SKM-1 treated with dmso at 0.1 percent for 144 hours (cell line): Measurements from ENCODE around the gene ID3.

Source experiments
- DNase-seq: peaks from one replicate; lab custom pipeline; 2025; ENCODE audit not compliant: unreplicated experiment; lab: John Stamatoyannopoulos, UW

Gene ID3, protein sequence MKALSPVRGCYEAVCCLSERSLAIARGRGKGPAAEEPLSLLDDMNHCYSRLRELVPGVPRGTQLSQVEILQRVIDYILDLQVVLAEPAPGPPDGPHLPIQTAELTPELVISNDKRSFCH

DNA sequence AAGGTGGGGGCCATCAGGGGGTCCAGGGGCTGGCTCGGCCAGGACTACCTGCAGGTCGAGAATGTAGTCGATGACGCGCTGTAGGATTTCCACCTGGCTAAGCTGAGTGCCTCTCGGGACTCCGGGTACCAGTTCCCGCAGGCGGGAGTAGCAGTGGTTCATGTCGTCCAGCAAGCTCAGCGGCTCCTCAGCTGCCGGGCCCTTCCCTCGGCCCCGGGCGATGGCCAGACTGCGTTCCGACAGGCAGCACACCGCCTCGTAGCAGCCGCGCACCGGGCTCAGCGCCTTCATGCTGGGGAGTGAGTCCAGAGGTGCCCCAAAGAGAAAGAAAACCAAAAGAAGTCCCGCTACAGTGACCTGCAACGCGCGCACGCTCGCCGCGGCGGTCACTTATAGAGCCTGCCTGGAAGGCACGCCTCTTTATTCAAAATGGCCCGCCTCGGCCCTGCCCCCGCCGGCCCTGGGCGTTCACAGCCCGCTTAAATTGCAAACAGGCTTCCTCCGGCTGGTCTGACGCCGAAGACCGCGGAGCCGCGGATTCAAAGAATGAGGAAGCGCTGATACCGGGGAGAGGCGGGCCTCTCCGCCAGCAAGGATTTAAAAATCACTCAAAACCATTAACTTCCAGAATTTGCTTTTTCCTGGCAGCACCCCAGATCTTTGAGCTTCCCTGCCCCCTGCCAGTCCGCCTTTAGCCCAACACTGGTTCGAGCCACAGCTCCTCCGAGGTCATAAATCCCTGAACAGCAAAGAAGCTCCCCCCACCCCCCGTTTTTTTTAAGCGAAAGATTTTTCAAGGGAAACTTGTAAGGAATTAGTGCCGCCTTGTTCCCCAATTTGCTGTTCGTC is at the start of gene ID3:
TSS of gene ID3 (minus strand) at position 366 of the 849 bp plus-strand sequence. CDS start at position 291, 75 bp downstream.
- peak; percentile 55 for DNase-seq

DNA sequence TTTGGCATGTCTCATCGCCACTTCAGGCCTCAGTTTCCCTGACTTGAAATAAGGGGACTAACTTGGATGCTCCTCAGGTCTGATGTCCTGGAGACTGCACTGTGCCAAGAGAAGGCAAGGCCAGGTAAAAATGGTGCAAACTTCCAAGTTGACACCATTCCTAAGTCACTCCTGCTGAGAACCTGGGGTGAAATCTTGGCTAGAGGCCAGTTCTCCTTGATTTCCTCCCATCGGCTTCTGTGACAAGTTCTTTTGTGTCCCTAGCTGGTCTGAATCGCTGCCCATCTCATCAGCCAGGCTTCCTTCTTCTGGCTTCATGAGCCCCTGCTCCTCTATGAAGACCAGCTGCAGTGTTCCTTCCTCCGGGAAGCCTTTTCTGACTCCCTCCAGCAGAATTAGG is 48.6 kb upstream of the ID3 start:
- DNase-seq = no peak

- DNase-seq = no peak
Measured at GRCh38 chr1:23601968-23602876, 42.9 kb upstream of the ID3 start.

- DNase-seq = no peak
Measured at GRCh38 chr1:23601135-23601967, 42.0 kb upstream of the ID3 start.

- no peak for DNase-seq
Measured at GRCh38 chr1:23600283-23600682, 41.0 kb upstream of the ID3 start.

- no peak for DNase-seq
Measured at GRCh38 chr1:23599125-23599524, 39.8 kb upstream of the ID3 start.

DNA sequence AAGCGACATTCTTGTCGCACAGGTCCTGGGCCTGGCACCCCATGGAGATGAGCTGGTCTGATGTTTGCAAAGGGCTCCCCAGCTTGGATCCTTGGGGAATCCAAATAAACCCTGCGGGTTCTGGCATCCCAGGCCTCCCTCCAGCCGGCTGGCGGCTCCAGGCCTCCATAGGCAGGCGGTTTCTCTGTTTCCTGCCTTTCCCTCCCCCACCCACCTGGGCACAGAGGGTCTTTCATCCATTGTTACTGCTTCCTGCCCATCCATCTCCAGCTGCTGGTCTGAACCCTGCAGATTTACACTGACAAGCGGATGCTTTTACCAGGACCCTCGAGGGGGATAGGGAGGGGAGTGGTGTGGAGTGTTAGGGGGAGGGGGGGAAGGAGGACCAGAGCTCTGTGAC is 39.1 kb upstream of the ID3 start:
- DNase-seq = no peak

GRCh38 chr1:23597635-23598388 is 38.5 kb upstream of the ID3 start:
- no peak for DNase-seq

- no peak for DNase-seq
Measured at GRCh38 chr1:23596382-23597358, 37.4 kb upstream of the ID3 start.

GRCh38 chr1:23594927-23595353 is 35.6 kb upstream of the ID3 start:
- peak; percentile 10 for DNase-seq

DNA sequence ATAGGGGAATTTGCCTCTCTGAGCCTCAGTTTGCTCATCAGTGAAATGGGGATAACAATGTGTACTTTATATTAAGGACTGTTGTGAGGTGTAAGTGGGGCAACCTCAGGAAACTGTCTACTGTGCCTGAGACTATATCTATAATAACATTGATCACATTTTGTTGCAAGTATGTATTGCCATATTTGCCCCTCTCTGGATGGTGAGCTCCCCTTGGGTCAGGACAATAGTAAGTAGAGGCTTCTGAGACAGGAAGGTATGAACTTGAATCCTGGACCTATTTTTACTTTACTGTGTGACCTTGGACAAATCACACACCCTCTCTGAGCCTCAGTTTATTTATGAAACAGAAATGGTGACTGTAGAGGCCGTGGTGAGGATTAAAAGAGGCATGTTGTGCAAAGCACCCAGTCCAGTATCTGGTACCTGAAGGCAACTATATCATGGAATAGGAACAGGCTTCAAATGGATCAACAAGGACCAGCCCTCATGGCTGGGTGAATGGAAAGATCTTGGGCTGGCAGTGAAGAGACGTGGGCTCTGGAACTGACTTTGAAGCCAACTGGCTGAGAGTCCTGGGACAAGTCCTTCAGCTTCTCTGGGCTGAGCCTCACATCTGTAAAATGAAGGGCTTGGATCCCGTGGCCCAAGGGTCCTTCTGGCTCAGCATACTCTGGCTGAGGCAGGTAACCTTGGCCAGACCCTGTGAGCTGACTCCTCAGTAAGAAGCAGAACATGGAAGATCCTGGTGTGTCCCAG is 35.0 kb upstream of the ID3 start:
- DNase-seq = no peak

- DNase-seq = no peak
Measured at GRCh38 chr1:23593556-23594148, 34.4 kb upstream of the ID3 start.

GRCh38 chr1:23593042-23593521 is 33.8 kb upstream of the ID3 start:
- DNase-seq = no peak

GRCh38 chr1:23592209-23592892 is 33.0 kb upstream of the ID3 start:
- no peak for DNase-seq

DNA sequence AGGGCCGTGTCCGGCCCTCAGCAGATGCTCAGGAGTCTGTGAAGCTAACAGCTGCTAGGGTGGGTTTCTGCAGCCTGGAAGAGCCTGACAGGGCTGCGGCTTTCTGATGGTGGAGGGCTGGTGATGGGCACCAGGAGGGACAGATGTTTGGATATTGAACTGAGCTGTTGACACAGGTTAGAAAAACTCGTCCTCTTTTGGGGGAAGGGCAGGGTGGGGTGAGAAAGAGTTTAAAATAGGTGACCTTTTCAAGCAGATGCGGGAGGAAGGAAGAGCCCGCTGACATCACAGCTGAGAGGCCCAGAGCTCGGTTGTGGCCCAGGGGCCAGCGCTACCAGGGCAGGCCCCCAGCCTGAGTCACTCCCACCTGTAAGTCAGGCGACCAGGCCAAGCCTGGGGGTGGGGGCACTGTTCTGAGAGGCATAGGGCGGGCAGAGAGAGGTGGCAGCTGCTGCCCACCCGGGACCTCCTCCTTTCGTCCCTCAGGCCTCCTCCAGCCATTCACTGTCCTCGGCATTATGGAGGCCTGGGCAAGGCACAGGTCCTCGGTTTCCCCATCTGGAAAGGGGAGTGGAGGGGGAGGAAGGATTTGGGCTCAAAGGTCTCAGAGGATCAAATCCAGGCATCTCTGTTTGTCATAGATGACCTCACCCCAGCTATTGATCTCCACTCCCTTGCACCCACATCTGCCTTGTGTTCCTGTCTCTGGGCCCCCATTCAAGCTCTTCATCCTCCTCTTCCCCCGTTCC is 32.3 kb upstream of the ID3 start:
- DNase-seq = no peak

GRCh38 chr1:23590058-23590783 is 30.9 kb upstream of the ID3 start:
- no peak for DNase-seq
